HL-60 (cell line): ENCODE measurements around the gene TEC.

Experiments
- GABPA ChIP-seq: IDR thresholded peaks from 2 replicates; pipeline ENCODE4 v1.6.1; 2012; ENCODE audit warnings: low read depth
- POLR2AphosphoS5 ChIP-seq: IDR thresholded peaks from 2 replicates; pipeline ENCODE4 v1.6.1; 2012; ENCODE audit warnings: low read depth
- SPI1 ChIP-seq: IDR thresholded peaks from 2 replicates; pipeline ENCODE4 v1.6.1; 2012; ENCODE audit warnings: low read depth, mild to moderate bottlenecking, borderline replicate concordance
- TF ChIP-seq, protein P1 (sequence below): IDR thresholded peaks from one replicate; pipeline ENCODE4 v1.5.1; 2011; ENCODE audit warnings: low read length, control low read depth, inconsistent platforms; ENCODE audit not compliant: insufficient read depth
- TF ChIP-seq, protein P2 (sequence below): IDR thresholded peaks from 2 replicates; pipeline ENCODE4 v1.6.1; 2012; ENCODE audit warnings: low read depth; ENCODE audit not compliant: insufficient replicate concordance

DNA sequence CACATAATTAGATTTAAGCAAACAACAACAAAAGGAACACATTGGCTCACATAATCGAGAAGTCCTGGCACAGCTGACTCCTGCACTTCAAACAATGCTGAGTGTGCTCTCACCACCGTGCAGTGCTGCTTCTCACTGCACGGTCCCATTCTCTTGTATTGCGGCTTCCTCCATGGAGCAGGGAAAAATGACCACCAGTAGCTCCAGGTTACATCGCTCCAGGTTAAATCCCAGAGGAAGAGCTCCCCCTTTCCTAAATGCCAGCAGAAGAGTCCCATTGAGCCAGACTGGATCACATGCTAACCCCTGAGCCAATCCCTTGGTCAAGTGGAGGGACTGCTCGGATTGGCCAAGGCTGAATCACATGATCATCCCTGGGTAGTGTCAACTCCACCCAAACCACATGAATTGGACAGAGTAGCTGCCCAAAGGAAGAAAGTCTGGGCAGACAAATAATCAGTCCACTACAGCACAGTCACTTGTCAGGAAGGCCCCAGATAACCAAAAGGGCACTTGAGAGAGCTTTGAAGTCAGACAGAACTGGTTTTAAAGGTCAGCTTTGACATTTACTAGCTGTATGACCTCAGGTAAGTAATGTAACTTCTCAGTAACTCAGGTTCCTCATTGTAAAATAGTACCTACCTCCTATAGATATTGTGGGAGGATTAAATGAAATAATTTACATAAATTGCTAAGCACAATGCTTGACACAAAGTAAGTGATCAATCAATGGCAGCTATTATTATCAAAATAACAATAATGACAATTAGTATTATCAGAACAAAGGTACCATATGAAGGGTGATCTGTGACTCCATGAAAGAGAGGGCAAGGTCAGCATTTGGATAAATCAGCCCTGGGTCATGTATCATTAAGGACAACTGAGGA, 14.3 kb downstream of the TEC start:
- TF ChIP-seq, protein P1, sequence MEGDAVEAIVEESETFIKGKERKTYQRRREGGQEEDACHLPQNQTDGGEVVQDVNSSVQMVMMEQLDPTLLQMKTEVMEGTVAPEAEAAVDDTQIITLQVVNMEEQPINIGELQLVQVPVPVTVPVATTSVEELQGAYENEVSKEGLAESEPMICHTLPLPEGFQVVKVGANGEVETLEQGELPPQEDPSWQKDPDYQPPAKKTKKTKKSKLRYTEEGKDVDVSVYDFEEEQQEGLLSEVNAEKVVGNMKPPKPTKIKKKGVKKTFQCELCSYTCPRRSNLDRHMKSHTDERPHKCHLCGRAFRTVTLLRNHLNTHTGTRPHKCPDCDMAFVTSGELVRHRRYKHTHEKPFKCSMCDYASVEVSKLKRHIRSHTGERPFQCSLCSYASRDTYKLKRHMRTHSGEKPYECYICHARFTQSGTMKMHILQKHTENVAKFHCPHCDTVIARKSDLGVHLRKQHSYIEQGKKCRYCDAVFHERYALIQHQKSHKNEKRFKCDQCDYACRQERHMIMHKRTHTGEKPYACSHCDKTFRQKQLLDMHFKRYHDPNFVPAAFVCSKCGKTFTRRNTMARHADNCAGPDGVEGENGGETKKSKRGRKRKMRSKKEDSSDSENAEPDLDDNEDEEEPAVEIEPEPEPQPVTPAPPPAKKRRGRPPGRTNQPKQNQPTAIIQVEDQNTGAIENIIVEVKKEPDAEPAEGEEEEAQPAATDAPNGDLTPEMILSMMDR = no peak
- TF ChIP-seq, protein P2, sequence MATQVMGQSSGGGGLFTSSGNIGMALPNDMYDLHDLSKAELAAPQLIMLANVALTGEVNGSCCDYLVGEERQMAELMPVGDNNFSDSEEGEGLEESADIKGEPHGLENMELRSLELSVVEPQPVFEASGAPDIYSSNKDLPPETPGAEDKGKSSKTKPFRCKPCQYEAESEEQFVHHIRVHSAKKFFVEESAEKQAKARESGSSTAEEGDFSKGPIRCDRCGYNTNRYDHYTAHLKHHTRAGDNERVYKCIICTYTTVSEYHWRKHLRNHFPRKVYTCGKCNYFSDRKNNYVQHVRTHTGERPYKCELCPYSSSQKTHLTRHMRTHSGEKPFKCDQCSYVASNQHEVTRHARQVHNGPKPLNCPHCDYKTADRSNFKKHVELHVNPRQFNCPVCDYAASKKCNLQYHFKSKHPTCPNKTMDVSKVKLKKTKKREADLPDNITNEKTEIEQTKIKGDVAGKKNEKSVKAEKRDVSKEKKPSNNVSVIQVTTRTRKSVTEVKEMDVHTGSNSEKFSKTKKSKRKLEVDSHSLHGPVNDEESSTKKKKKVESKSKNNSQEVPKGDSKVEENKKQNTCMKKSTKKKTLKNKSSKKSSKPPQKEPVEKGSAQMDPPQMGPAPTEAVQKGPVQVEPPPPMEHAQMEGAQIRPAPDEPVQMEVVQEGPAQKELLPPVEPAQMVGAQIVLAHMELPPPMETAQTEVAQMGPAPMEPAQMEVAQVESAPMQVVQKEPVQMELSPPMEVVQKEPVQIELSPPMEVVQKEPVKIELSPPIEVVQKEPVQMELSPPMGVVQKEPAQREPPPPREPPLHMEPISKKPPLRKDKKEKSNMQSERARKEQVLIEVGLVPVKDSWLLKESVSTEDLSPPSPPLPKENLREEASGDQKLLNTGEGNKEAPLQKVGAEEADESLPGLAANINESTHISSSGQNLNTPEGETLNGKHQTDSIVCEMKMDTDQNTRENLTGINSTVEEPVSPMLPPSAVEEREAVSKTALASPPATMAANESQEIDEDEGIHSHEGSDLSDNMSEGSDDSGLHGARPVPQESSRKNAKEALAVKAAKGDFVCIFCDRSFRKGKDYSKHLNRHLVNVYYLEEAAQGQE = no peak
- no peak for TF ChIP-seq POLR2AphosphoS5
- no peak for TF ChIP-seq GABPA
- TF ChIP-seq SPI1 = no peak
